Panc1 (cell line): ENCODE data around the gene CMIP. TPM values are rescaled to one million over a fixed set of nuclear protein-coding genes. Genes with fewer than 3 reads are reported as not detected.

Experiments used
- ATAC-seq: fragments of 200-7000 bp; cut with Tn5 transposase; 2 replicates; pipeline ENCODE4 v1.9.1; 2020; ENCODE audit warnings: mild to moderate bottlenecking, moderate library complexity
- BruUV-seq: library from RNA; stranded (reverse); fragments of 400-500 nt; replicated peaks from 2 replicates; lab custom pipeline; 2021; lab: Mats Ljungman, UMichigan
- CTCF ChIA-PET: fragments of 300-600 bp; sonication (Branson Sonifier 250); formaldehyde crosslinking; loops from one replicate; lab custom pipeline; 2022; ENCODE audit warnings: antibody characterized with exemption; lab: Charles Lee
- POLR2A ChIA-PET: fragments of 300-600 bp; sonication (Branson Sonifier 250); formaldehyde crosslinking; loops from one replicate; lab custom pipeline; 2022; ENCODE audit warnings: antibody characterized with exemption; lab: Charles Lee
- DNase-seq: peaks from one replicate; pipeline ENCODE4 v3.0.0-alpha.2; 2010; ENCODE audit warnings: low read depth, low spot score
- H3K27ac ChIP-seq: 2 replicates; pipeline ENCODE4 v1.5.1; 2011; ENCODE audit warnings: mild to moderate bottlenecking, low read length, inconsistent platforms
- H3K27me3 ChIP-seq: fragments of 200-500 bp; sonication (Bioruptor generic); 2 replicates; pipeline ENCODE4 v1.6.0; 2014; ENCODE audit warnings: low read length, inconsistent platforms; ENCODE audit not compliant: control insufficient read depth, insufficient read depth
- H3K36me3 ChIP-seq: fragments of 200-500 bp; sonication (Bioruptor generic); 2 replicates; pipeline ENCODE4 v1.5.1; 2014; ENCODE audit warnings: inconsistent platforms, mild to moderate bottlenecking, low read length, moderate library complexity; ENCODE audit not compliant: control insufficient read depth, insufficient read depth
- H3K4me1 ChIP-seq: 2 replicates; pipeline ENCODE4 v1.5.1; 2011; ENCODE audit warnings: inconsistent platforms, mild to moderate bottlenecking, low read length, moderate library complexity; ENCODE audit not compliant: control insufficient read depth, insufficient read depth
- H3K4me3 ChIP-seq, 2 experiments: 2 replicates each; pipeline ENCODE4 v1.5.1; 2011 to 2012; ENCODE audit warnings: low read depth in 2 of 2, low read length in 2 of 2, mild to moderate bottlenecking in 2 of 2, inconsistent platforms in 1 of 2, moderate library complexity in 1 of 2
- H3K9me3 ChIP-seq: fragments of 200-500 bp; sonication (Bioruptor generic); 2 replicates; pipeline ENCODE4 v1.5.1; 2014; ENCODE audit warnings: low read depth, mild to moderate bottlenecking, inconsistent platforms, low read length, moderate library complexity; ENCODE audit not compliant: control insufficient read depth, insufficient read depth
- POLR2AphosphoS5 ChIP-seq: IDR thresholded peaks from 2 replicates; pipeline ENCODE4 v1.6.1; 2012; ENCODE audit warnings: mild to moderate bottlenecking, low read depth, low read length, moderate library complexity
- SIN3A ChIP-seq: IDR thresholded peaks from 2 replicates; pipeline ENCODE4 v1.6.1; 2012; ENCODE audit warnings: low read depth, mild to moderate bottlenecking, low read length, moderate library complexity, borderline replicate concordance; ENCODE audit not compliant: insufficient read depth
- TCF7L2 ChIP-seq: IDR thresholded peaks from 2 replicates; pipeline ENCODE4 v1.6.1; 2011; ENCODE audit warnings: mild to moderate bottlenecking, low read depth, low read length, inconsistent platforms
- in situ Hi-C: cut with HindIII; loops from 2 replicates; pipeline ENCODE4 v1.10.0; 2016; ENCODE audit warnings: low sequenced_read_pairs, low pct_unique_long_range_greater_than_20kb
- intact Hi-C: fragments of 100-400 bp; cut with micrococcal nuclease; formaldehyde crosslinking; loops from one replicate; pipeline ENCODE4 v1.10.0; 2022; ENCODE audit not compliant: unreplicated experiment
- total RNA-seq: library from RNA; stranded (reverse); gene quantifications from one replicate; pipeline ENCODE4 v1.2.1, GENCODE V29; 2021; ENCODE audit not compliant: unreplicated experiment
- TF ChIP-seq, protein P1 (sequence below), 2 experiments: IDR thresholded peaks; 2 replicates each; pipeline ENCODE4 v1.6.1; 2011 to 2012; ENCODE audit warnings: low read depth in 2 of 2, control low read depth in 1 of 2, low read length in 1 of 2, mild to moderate bottlenecking in 1 of 2, moderate library complexity in 1 of 2; ENCODE audit not compliant: insufficient read depth in 1 of 2
- TF ChIP-seq, protein P2 (sequence below): fragments of 450-650 bp; IDR thresholded peaks from 2 replicates; pipeline ENCODE4 v1.5.1; 2017; ENCODE audit warnings: mild to moderate bottlenecking

CMIP gene
- total RNA-seq, 1 experiment from 2014 or later, result 49.7 TPM

DNA sequence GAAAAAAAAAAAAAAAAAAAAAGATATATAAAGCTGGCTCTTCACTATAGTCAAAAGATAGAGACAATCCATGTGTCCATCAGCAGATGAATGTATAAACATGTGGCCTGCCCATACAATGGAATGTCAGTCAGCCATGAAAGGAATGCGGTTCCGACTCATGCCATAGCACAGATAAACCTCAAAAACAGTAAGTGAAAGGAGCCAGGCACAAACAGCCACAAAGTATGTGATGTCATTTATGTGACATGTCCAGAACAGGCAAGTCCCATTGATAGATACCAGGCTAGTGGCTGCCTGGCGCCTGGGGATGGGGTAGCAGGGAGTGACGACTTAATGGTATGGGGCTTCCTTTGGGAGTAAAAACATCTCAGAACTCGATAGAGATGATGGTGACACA, 155.7 kb downstream of the CMIP start:
- in situ Hi-C loops, result no loop called here
- CTCF ChIA-PET, result no interaction called here
- Histone ChIP-seq H3K27me3 (no peaks in the 10 kb centered on the region), H3K36me3 (no peaks in the 10 kb centered on the region), H3K4me1 (peaks cover 35% of the 10 kb centered on the region), H3K4me3 (no peak overlapping the region), H3K9me3 (no peaks in the 10 kb centered on the region), H3K27ac (no peak overlapping the region)
- POLR2A ChIA-PET, result no interaction called here
- ATAC-seq (no peak), DNase-seq (no peak)
- intact Hi-C loops, result no loop called here
- BruUV-seq, result no TSS peak
- TF ChIP-seq TCF7L2, result no peak
- TF ChIP-seq, protein P1, sequence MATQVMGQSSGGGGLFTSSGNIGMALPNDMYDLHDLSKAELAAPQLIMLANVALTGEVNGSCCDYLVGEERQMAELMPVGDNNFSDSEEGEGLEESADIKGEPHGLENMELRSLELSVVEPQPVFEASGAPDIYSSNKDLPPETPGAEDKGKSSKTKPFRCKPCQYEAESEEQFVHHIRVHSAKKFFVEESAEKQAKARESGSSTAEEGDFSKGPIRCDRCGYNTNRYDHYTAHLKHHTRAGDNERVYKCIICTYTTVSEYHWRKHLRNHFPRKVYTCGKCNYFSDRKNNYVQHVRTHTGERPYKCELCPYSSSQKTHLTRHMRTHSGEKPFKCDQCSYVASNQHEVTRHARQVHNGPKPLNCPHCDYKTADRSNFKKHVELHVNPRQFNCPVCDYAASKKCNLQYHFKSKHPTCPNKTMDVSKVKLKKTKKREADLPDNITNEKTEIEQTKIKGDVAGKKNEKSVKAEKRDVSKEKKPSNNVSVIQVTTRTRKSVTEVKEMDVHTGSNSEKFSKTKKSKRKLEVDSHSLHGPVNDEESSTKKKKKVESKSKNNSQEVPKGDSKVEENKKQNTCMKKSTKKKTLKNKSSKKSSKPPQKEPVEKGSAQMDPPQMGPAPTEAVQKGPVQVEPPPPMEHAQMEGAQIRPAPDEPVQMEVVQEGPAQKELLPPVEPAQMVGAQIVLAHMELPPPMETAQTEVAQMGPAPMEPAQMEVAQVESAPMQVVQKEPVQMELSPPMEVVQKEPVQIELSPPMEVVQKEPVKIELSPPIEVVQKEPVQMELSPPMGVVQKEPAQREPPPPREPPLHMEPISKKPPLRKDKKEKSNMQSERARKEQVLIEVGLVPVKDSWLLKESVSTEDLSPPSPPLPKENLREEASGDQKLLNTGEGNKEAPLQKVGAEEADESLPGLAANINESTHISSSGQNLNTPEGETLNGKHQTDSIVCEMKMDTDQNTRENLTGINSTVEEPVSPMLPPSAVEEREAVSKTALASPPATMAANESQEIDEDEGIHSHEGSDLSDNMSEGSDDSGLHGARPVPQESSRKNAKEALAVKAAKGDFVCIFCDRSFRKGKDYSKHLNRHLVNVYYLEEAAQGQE (IDR thresholded peaks at IDR 0.05; ENCODE audit: insufficient read depth in 1 of 2, low read depth in 2 of 2, low read length in 1 of 2), result no peak
- TF ChIP-seq, protein P2, sequence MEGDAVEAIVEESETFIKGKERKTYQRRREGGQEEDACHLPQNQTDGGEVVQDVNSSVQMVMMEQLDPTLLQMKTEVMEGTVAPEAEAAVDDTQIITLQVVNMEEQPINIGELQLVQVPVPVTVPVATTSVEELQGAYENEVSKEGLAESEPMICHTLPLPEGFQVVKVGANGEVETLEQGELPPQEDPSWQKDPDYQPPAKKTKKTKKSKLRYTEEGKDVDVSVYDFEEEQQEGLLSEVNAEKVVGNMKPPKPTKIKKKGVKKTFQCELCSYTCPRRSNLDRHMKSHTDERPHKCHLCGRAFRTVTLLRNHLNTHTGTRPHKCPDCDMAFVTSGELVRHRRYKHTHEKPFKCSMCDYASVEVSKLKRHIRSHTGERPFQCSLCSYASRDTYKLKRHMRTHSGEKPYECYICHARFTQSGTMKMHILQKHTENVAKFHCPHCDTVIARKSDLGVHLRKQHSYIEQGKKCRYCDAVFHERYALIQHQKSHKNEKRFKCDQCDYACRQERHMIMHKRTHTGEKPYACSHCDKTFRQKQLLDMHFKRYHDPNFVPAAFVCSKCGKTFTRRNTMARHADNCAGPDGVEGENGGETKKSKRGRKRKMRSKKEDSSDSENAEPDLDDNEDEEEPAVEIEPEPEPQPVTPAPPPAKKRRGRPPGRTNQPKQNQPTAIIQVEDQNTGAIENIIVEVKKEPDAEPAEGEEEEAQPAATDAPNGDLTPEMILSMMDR, result no peak
- TF ChIP-seq SIN3A, result no peak
- TF ChIP-seq POLR2AphosphoS5, result no peak

DNA sequence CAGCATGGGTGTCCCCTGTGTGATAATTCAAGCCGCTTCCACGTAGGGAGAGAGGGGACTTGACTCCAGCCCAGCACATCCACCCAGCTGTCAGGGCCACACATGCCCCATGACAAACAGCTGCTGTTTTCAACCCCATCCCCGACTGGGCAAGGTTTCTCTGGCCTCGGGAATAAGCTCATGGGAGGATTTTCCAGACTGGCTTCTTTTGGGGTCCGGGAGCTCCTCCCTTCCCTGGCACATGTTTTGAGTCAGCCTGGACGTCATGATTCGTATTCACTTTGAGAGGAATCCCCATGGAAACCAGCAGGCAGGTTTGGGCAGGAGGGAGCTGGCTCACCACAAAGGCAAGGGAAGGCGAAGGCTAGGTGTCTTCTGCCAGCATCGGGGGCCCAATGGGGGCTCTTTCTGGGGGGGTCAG, 156.4 kb downstream of the CMIP start:
- no peak overlapping the region for H3K4me3 ChIP-seq
- no peaks in the 10 kb centered on the region for H3K9me3 ChIP-seq
- ATAC-seq, result peak; percentile 15; the same call in 1 of the 2 replicates
- no peak for DNase-seq
- CTCF ChIA-PET, result no interaction called here
- H3K36me3 ChIP-seq, result no peaks in the 10 kb centered on the region
- intact Hi-C loops (no loop called here), in situ Hi-C loops (no loop called here)
- POLR2A ChIA-PET, result no interaction called here
- TF ChIP-seq, protein P1 (IDR thresholded peaks at IDR 0.05; ENCODE audit: insufficient read depth in 1 of 2, low read depth in 2 of 2, low read length in 1 of 2), result no peak
- no peak for TF ChIP-seq POLR2AphosphoS5
- H3K27me3 ChIP-seq, result no peaks in the 10 kb centered on the region
- H3K27ac ChIP-seq, result no peak overlapping the region
- peaks cover 35% of the 10 kb centered on the region for H3K4me1 ChIP-seq
- no TSS peak for BruUV-seq
